HCT116 (cell line): ENCODE measurements around the gene SEC16A.

Experiments used
- ELF1 ChIP-seq: IDR thresholded peaks from 2 replicates; pipeline ENCODE4 v1.6.1; 2012; ENCODE audit warnings: low read depth, borderline replicate concordance
- EZH2 ChIP-seq: fragments of 200-600 bp; sonication (generic); IDR thresholded peaks from 2 replicates; pipeline ENCODE4 v1.6.1; 2017; ENCODE audit warnings: antibody characterized with exemption, mixed run types
- EZH2phosphoT487 ChIP-seq: fragments of 200-600 bp; IDR thresholded peaks from 2 replicates; pipeline ENCODE4 v1.6.1; 2018; ENCODE audit warnings: antibody characterized with exemption, borderline replicate concordance
- JUND ChIP-seq: IDR thresholded peaks from 2 replicates; pipeline ENCODE4 v1.6.1; 2012
- POLR2A ChIP-seq: IDR thresholded peaks from 2 replicates; pipeline ENCODE4 v1.7.0; 2011; ENCODE audit warnings: borderline replicate concordance; ENCODE audit not compliant: insufficient read depth, insufficient read length; ENCODE audit errors: extremely low read depth
- POLR2AphosphoS5 ChIP-seq: IDR thresholded peaks from 2 replicates; pipeline ENCODE4 v1.6.1; 2011; ENCODE audit warnings: mild to moderate bottlenecking, low read depth, low read length, moderate library complexity
- REST ChIP-seq: IDR thresholded peaks from 2 replicates; pipeline ENCODE4 v1.6.1; 2012; ENCODE audit warnings: low read depth
- ZBTB33 ChIP-seq: IDR thresholded peaks from 2 replicates; pipeline ENCODE4 v1.6.1; 2011; ENCODE audit warnings: mild to moderate bottlenecking, low read length, moderate library complexity; ENCODE audit not compliant: insufficient replicate concordance; ENCODE audit errors: extremely low read depth
- TF ChIP-seq, protein P1 (sequence below): IDR thresholded peaks from 2 replicates; pipeline ENCODE4 v1.6.1; 2012
- TF ChIP-seq, protein P2 (sequence below), 3 experiments: fragments of 200-600 bp in 1 of 3; sonication (generic) in 1 of 3; IDR thresholded peaks in 2 of 3; conservative IDR thresholded peaks in 1 of 3; 2 replicates each; pipeline ENCODE4 v1.5.1; 2012 to 2017; ENCODE audit warnings: low read depth in 2 of 3, low read length in 2 of 3, antibody characterized with exemption in 1 of 3, borderline replicate concordance in 1 of 3, control low read depth in 1 of 3, mild to moderate bottlenecking in 1 of 3, mixed read lengths in 1 of 3, mixed run types in 1 of 3, moderate library complexity in 1 of 3; ENCODE audit not compliant: insufficient read depth in 1 of 3

- TF ChIP-seq POLR2A (no peak), POLR2AphosphoS5 (no peak), EZH2 (no peak), ZBTB33 (no peak), JUND (no peak), ELF1 (no peak), EZH2phosphoT487 (no peak), REST (no peak)
- TF ChIP-seq, protein P1, sequence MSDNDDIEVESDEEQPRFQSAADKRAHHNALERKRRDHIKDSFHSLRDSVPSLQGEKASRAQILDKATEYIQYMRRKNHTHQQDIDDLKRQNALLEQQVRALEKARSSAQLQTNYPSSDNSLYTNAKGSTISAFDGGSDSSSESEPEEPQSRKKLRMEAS = no peak
- TF ChIP-seq, protein P2, sequence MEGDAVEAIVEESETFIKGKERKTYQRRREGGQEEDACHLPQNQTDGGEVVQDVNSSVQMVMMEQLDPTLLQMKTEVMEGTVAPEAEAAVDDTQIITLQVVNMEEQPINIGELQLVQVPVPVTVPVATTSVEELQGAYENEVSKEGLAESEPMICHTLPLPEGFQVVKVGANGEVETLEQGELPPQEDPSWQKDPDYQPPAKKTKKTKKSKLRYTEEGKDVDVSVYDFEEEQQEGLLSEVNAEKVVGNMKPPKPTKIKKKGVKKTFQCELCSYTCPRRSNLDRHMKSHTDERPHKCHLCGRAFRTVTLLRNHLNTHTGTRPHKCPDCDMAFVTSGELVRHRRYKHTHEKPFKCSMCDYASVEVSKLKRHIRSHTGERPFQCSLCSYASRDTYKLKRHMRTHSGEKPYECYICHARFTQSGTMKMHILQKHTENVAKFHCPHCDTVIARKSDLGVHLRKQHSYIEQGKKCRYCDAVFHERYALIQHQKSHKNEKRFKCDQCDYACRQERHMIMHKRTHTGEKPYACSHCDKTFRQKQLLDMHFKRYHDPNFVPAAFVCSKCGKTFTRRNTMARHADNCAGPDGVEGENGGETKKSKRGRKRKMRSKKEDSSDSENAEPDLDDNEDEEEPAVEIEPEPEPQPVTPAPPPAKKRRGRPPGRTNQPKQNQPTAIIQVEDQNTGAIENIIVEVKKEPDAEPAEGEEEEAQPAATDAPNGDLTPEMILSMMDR (IDR thresholded peaks at IDR 0.05 in 2 of 3, conservative IDR thresholded peaks at IDR 0.05 in 1 of 3; ENCODE audit: borderline replicate concordance in 1 of 3, insufficient read depth in 1 of 3, low read depth in 2 of 3, low read length in 2 of 3) = no peak
Observed at GRCh38 chr9:136419092-136419420, 63.8 kb downstream of the SEC16A start.
